HCT116 (cell line): ENCODE measurements around the gene ABCB8. TPM values are rescaled to one million over a fixed set of nuclear protein-coding genes. Genes with fewer than 3 reads are reported as not detected.

ENCODE experiments used
- ATAC-seq: fragments of 200-7000 bp; cut with Tn5 transposase; 2 replicates; pipeline ENCODE4 v1.9.1; 2020; ENCODE audit warnings: mild to moderate bottlenecking, moderate library complexity
- BruUV-seq: library from RNA; stranded (reverse); fragments of 400-500 nt; replicated peaks from 2 replicates; lab custom pipeline; 2021; lab: Mats Ljungman, UMichigan
- CTCF ChIA-PET: fragments of 300-600 bp; sonication (Branson Sonifier 250); formaldehyde crosslinking; loops from one replicate; lab custom pipeline; 2021; ENCODE audit warnings: antibody characterized with exemption; lab: Charles Lee
- POLR2A ChIA-PET: fragments of 300-600, 350-600 bp; sonication (Branson Sonifier 250); formaldehyde crosslinking; loops from one replicate; lab custom pipeline; 2021; ENCODE audit warnings: antibody characterized with exemption; lab: Charles Lee
- RAD21 ChIA-PET, 2 experiments: fragments of 300-600 bp; sonication (Branson Sonifier 250); formaldehyde crosslinking; loops; one replicate each; lab custom pipeline; 2023; ENCODE audit warnings: low total read pairs in 2 of 2; ENCODE audit not compliant: uncharacterized antibody in 2 of 2, unreplicated experiment in 2 of 2, low non-redundant PET in 1 of 2; lab: Charles Lee
- DNase-seq: peaks from one replicate; pipeline ENCODE4 v3.0.0-alpha.2; 2010; ENCODE audit warnings: low read depth, low spot score
- H2AFZ ChIP-seq: fragments of 200-600 bp; shearing (Covaris generic), sonication (generic); 2 replicates; pipeline ENCODE4 v1.6.1; 2017; ENCODE audit warnings: low read depth, mixed run types, mixed read lengths, antibody characterized with exemption, low read length; ENCODE audit not compliant: poor library complexity, severe bottlenecking
- H3K27ac ChIP-seq: 2 replicates; pipeline ENCODE4 v1.5.1; 2012; ENCODE audit warnings: low read depth, low read length
- H3K27me3 ChIP-seq: fragments of 200-600 bp; sonication (generic); 2 replicates; pipeline ENCODE4 v1.6.1; 2016; ENCODE audit warnings: mixed run types, low read length, mixed read lengths; ENCODE audit not compliant: insufficient read depth
- H3K36me3 ChIP-seq, 2 experiments: fragments of 200-500 bp in 1 of 2; fragments of 200-600 bp in 1 of 2; sonication (Bioruptor generic) in 1 of 2; sonication (generic) in 1 of 2; 2 replicates each; pipeline versions ENCODE4 v1.5.1 to v1.6.1; 2014 to 2016; ENCODE audit warnings: low read length in 2 of 2, inconsistent platforms in 1 of 2, mixed read lengths in 1 of 2, mixed run types in 1 of 2; ENCODE audit not compliant: insufficient read depth in 2 of 2, control insufficient read depth in 1 of 2
- H3K4me1 ChIP-seq, 2 experiments: fragments of 200-600 bp in 1 of 2; sonication (generic) in 1 of 2; 2 replicates each; pipeline versions ENCODE4 v1.5.1 to v1.6.1; 2012 to 2017; ENCODE audit warnings: low read length in 2 of 2, inconsistent platforms in 1 of 2, mild to moderate bottlenecking in 1 of 2, mixed read lengths in 1 of 2, mixed run types in 1 of 2, moderate library complexity in 1 of 2; ENCODE audit not compliant: insufficient read depth in 2 of 2, control insufficient read depth in 1 of 2
- H3K4me2 ChIP-seq: fragments of 200-600 bp; sonication (generic); 2 replicates; pipeline ENCODE4 v1.6.1; 2017; ENCODE audit warnings: mixed run types, low read length, mixed read lengths
- H3K4me3 ChIP-seq, 2 experiments: fragments of 200-600 bp in 1 of 2; sonication (generic) in 1 of 2; replicated peaks in 1 of 2; 2 replicates each; pipeline ENCODE4 v1.5.1; 2011 to 2016; ENCODE audit warnings: low read length in 2 of 2, control low read depth in 1 of 2, low read depth in 1 of 2, mild to moderate bottlenecking in 1 of 2, mixed read lengths in 1 of 2, mixed run types in 1 of 2
- H3K79me2 ChIP-seq: fragments of 200-600 bp; sonication (generic); 2 replicates; pipeline ENCODE4 v1.6.1; 2017; ENCODE audit warnings: mild to moderate bottlenecking, mixed run types, low read length, moderate library complexity, mixed read lengths; ENCODE audit not compliant: insufficient read depth
- H3K9ac ChIP-seq: fragments of 200-600 bp; sonication (generic); 2 replicates; pipeline ENCODE4 v1.6.1; 2016; ENCODE audit warnings: low read length, mixed read lengths
- H3K9me2 ChIP-seq: fragments of 200-600 bp; sonication (generic), shearing (Covaris generic); 2 replicates; pipeline ENCODE4 v1.6.1; 2017; ENCODE audit warnings: mixed run types, mild to moderate bottlenecking, moderate library complexity; ENCODE audit not compliant: insufficient read depth
- H3K9me3 ChIP-seq, 2 experiments: fragments of 200-500 bp in 1 of 2; fragments of 200-600 bp in 1 of 2; sonication (Bioruptor generic) in 1 of 2; sonication (generic) in 1 of 2; 2 replicates each; pipeline ENCODE4 v1.6.1; 2014 to 2017; ENCODE audit warnings: low read length in 2 of 2, mixed read lengths in 2 of 2, inconsistent platforms in 1 of 2, low read depth in 1 of 2, mild to moderate bottlenecking in 1 of 2, mixed run types in 1 of 2, moderate library complexity in 1 of 2; ENCODE audit not compliant: control insufficient read depth in 1 of 2, insufficient read depth in 1 of 2
- H4K20me1 ChIP-seq: fragments of 200-600 bp; sonication (generic), shearing (Covaris generic); 2 replicates; pipeline ENCODE4 v1.6.1; 2017; ENCODE audit warnings: mixed run types, mild to moderate bottlenecking, moderate library complexity; ENCODE audit not compliant: insufficient read depth
- ATF3 ChIP-seq: IDR thresholded peaks from 2 replicates; pipeline ENCODE4 v1.6.1; 2012
- CBX3 ChIP-seq: IDR thresholded peaks from 2 replicates; pipeline ENCODE4 v1.6.1; 2012; ENCODE audit warnings: low read depth
- CEBPB ChIP-seq: IDR thresholded peaks from 2 replicates; pipeline ENCODE4 v1.6.1; 2012; ENCODE audit warnings: low read depth
- CTCF ChIP-seq, 3 experiments: fragments of 200-600 bp in 1 of 3; sonication (generic) in 1 of 3; IDR thresholded peaks in 2 of 3; conservative IDR thresholded peaks in 1 of 3; 2 replicates each; pipeline ENCODE4 v1.5.1; 2012 to 2017; ENCODE audit warnings: low read depth in 2 of 3, low read length in 2 of 3, antibody characterized with exemption in 1 of 3, borderline replicate concordance in 1 of 3, control low read depth in 1 of 3, mild to moderate bottlenecking in 1 of 3, mixed read lengths in 1 of 3, mixed run types in 1 of 3, moderate library complexity in 1 of 3; ENCODE audit not compliant: insufficient read depth in 1 of 3
- ELF1 ChIP-seq: IDR thresholded peaks from 2 replicates; pipeline ENCODE4 v1.6.1; 2012; ENCODE audit warnings: low read depth, borderline replicate concordance
- EZH2 ChIP-seq: fragments of 200-600 bp; sonication (generic); IDR thresholded peaks from 2 replicates; pipeline ENCODE4 v1.6.1; 2017; ENCODE audit warnings: antibody characterized with exemption, mixed run types
- FOSL1 ChIP-seq: IDR thresholded peaks from 2 replicates; pipeline ENCODE4 v1.6.1; 2012; ENCODE audit warnings: low read depth
- POLR2AphosphoS5 ChIP-seq: IDR thresholded peaks from 2 replicates; pipeline ENCODE4 v1.6.1; 2011; ENCODE audit warnings: mild to moderate bottlenecking, low read depth, low read length, moderate library complexity
- REST ChIP-seq: IDR thresholded peaks from 2 replicates; pipeline ENCODE4 v1.6.1; 2012; ENCODE audit warnings: low read depth
- SP1 ChIP-seq: IDR thresholded peaks from 2 replicates; pipeline ENCODE4 v1.6.1; 2012; ENCODE audit warnings: low read depth
- YY1 ChIP-seq: IDR thresholded peaks from 2 replicates; pipeline ENCODE4 v1.6.1; 2011; ENCODE audit warnings: low read length, low read depth, moderate library complexity, mild to moderate bottlenecking; ENCODE audit not compliant: insufficient replicate concordance; ENCODE audit errors: extremely low read depth
- ZFX ChIP-seq: fragments of 450-650 bp; IDR thresholded peaks from 2 replicates; pipeline ENCODE4 v1.6.1; 2017
- intact Hi-C: fragments of 100-400 bp; cut with micrococcal nuclease; formaldehyde crosslinking; loops from 2 replicates; pipeline ENCODE4 v1.10.0; 2022
- total RNA-seq: library from RNA; stranded (reverse); gene quantifications from one replicate; pipeline ENCODE4 v1.2.1, GENCODE V29; 2021; ENCODE audit not compliant: unreplicated experiment

The ABCB8 gene
- total RNA-seq, 1 experiment from 2014 or later = 55.2 TPM

GRCh38 chr7:151083071-151083823 is 55.0 kb downstream of the ABCB8 start, which contains the start of gene TMUB1:
Gene TMUB1, minus strand, starts transcription at chr7:151083493. Its CDS starts 930 bp downstream, at chr7:151082563.
- ChIA-PET RAD21 (interaction anchor here in 1 of 2 experiments (0.7 kb wide), 1 partner anchor 117 kb away, joined by 3 read pairs; no protein-coding TSS in a partner anchor), POLR2A (interaction anchor here (1.0 to 2.5 kb wide), 2 partner anchors 21 to 22 kb away, joined by 3 to 11 read pairs; no protein-coding TSS in a partner anchor), CTCF (interaction anchor here (0.9 kb wide), 1 partner anchor 74 kb away, joined by 3 read pairs; no protein-coding TSS in a partner anchor)
- Histone ChIP-seq H2AFZ (no peak within 1 kb of the TSS), H3K4me2 (peak within 1 kb of the TSS; percentile 94), H3K4me1 (peaks cover 35 to 65% of the 10 kb centered on the region in 2 experiments), H3K9me2 (no peaks in the 10 kb centered on the region), H3K79me2 (peaks cover 57% of the 10 kb centered on the region), H3K9ac (peak within 1 kb of the TSS; percentile 100), H3K36me3 (no peaks in the 10 kb centered on the region), H3K27me3 (no peaks in the 10 kb centered on the region), H3K9me3 (no peaks in the 10 kb centered on the region), H3K27ac (peak within 1 kb of the TSS; percentile 94), H4K20me1 (no peaks in the 10 kb centered on the region), H3K4me3 (peak within 1 kb of the TSS; percentile 90 to 94)
- intact Hi-C loops = loop anchor here (1.0 kb wide), 1 partner anchor 21 kb away; no protein-coding TSS in a partner anchor
- no peak for TF ChIP-seq YY1
- TF ChIP-seq POLR2AphosphoS5 = peak; percentile 31; the same call in 1 of the 2 replicates
- DNase-seq (no peak), ATAC-seq (peak; percentile 43)
- BruUV-seq = no TSS peak

GRCh38 chr7:151083824-151084160 is 55.5 kb downstream of the ABCB8 start:
- no peaks in the 10 kb centered on the region for H3K36me3 ChIP-seq
- peak overlapping the region; percentile 94 for H3K4me2 ChIP-seq
- POLR2A ChIA-PET = interaction anchor here (2.5 kb wide), 1 partner anchor 21 kb away, joined by 11 read pairs; no protein-coding TSS in a partner anchor
- H3K4me1 ChIP-seq = peaks cover 38 to 66% of the 10 kb centered on the region in 2 experiments
- DNase-seq = no peak
- ATAC-seq = no peak
- peak overlapping the region; percentile 100 for H3K9ac ChIP-seq
- peak overlapping the region; percentile 94 for H3K27ac ChIP-seq
- RAD21 ChIA-PET = no interaction called here
- H3K27me3 ChIP-seq = no peaks in the 10 kb centered on the region
- CTCF ChIA-PET = interaction anchor here (0.9 kb wide), 1 partner anchor 75 kb away, joined by 3 read pairs; no protein-coding TSS in a partner anchor
- H3K4me3 ChIP-seq = peak overlapping the region; percentile 90 to 94
- H3K9me2 ChIP-seq = no peaks in the 10 kb centered on the region
- peaks cover 58% of the 10 kb centered on the region for H3K79me2 ChIP-seq
- H2AFZ ChIP-seq = no peak overlapping the region
- no peaks in the 10 kb centered on the region for H3K9me3 ChIP-seq
- intact Hi-C loops = loop anchor here (1.0 kb wide), 1 partner anchor 21 kb away; no protein-coding TSS in a partner anchor
- H4K20me1 ChIP-seq = no peaks in the 10 kb centered on the region
- no TSS peak for BruUV-seq
- TF ChIP-seq POLR2AphosphoS5 = no peak
- TF ChIP-seq REST = no peak
- TF ChIP-seq CEBPB = no peak
- TF ChIP-seq EZH2 = no peak
- no peak for TF ChIP-seq SP1
- no peak for TF ChIP-seq ELF1
- no peak for TF ChIP-seq CTCF (IDR thresholded peaks at IDR 0.05 in 2 of 3, conservative IDR thresholded peaks at IDR 0.05 in 1 of 3; ENCODE audit: borderline replicate concordance in 1 of 3, insufficient read depth in 1 of 3, low read depth in 2 of 3, low read length in 2 of 3)
- TF ChIP-seq YY1 = no peak
- no peak for TF ChIP-seq ATF3
- TF ChIP-seq CBX3 = no peak
- no peak for TF ChIP-seq FOSL1
- no peak for TF ChIP-seq ZFX
